HL-60 (cell line): ENCODE measurements around the gene CELA2B.

Experiments
- DNase-seq, 2 experiments: peaks; one replicate each; pipeline ENCODE4 v3.0.0-alpha.2; 2010 to 2020; ENCODE audit warnings: low read depth in 1 of 2, low spot score in 1 of 2
- H3K27ac ChIP-seq: fragments of 250-450 bp; sonication (Bioruptor Pico); replicated peaks from 2 replicates; pipeline ENCODE4 v1.5.1; 2020; ENCODE audit warnings: mild to moderate bottlenecking, moderate library complexity
- H3K27me3 ChIP-seq: fragments of 250-450 bp; sonication (Bioruptor Pico); 2 replicates; pipeline ENCODE4 v1.5.1; 2021; ENCODE audit warnings: mild to moderate bottlenecking, moderate library complexity; ENCODE audit not compliant: insufficient read depth, poor library complexity, severe bottlenecking
- H3K4me3 ChIP-seq: replicated peaks from 2 replicates; pipeline ENCODE4 v1.5.1; 2011; ENCODE audit warnings: mild to moderate bottlenecking, control low read depth, low read length; ENCODE audit not compliant: insufficient read depth
- CTCF ChIP-seq: IDR thresholded peaks from one replicate; pipeline ENCODE4 v1.5.1; 2011; ENCODE audit warnings: low read length, control low read depth, inconsistent platforms; ENCODE audit not compliant: insufficient read depth
- GABPA ChIP-seq: IDR thresholded peaks from 2 replicates; pipeline ENCODE4 v1.6.1; 2012; ENCODE audit warnings: low read depth
- POLR2AphosphoS5 ChIP-seq: IDR thresholded peaks from 2 replicates; pipeline ENCODE4 v1.6.1; 2012; ENCODE audit warnings: low read depth
- REST ChIP-seq: IDR thresholded peaks from 2 replicates; pipeline ENCODE4 v1.6.1; 2012; ENCODE audit warnings: low read depth; ENCODE audit not compliant: insufficient replicate concordance
- SPI1 ChIP-seq: IDR thresholded peaks from 2 replicates; pipeline ENCODE4 v1.6.1; 2012; ENCODE audit warnings: low read depth, mild to moderate bottlenecking, borderline replicate concordance

The CELA2B gene

GRCh38 chr1:15507278-15507677 lies 31.4 kb downstream of the CELA2B start:
- TF ChIP-seq SPI1, result no peak
- no peak for TF ChIP-seq GABPA
- no peak for TF ChIP-seq POLR2AphosphoS5
- TF ChIP-seq REST, result no peak
- no peak for TF ChIP-seq CTCF
- H3K27ac ChIP-seq, result no peak overlapping the region
- no peak overlapping the region for H3K4me3 ChIP-seq
- no peak for DNase-seq
- no peaks in the 10 kb centered on the region for H3K27me3 ChIP-seq

- TF ChIP-seq SPI1 (no peak), CTCF (no peak)
- Histone ChIP-seq H3K27ac (no peak overlapping the region), H3K27me3 (no peaks in the 10 kb centered on the region), H3K4me3 (no peak overlapping the region)
- no peak for DNase-seq
Observed at GRCh38 chr1:15508700-15509487, 33.0 kb downstream of the CELA2B start.

GRCh38 chr1:15509586-15509985 lies 33.7 kb downstream of the CELA2B start:
- Histone ChIP-seq H3K4me3 (no peak overlapping the region), H3K27me3 (no peaks in the 10 kb centered on the region), H3K27ac (no peak overlapping the region)
- no peak for DNase-seq
- no peak for TF ChIP-seq SPI1
- TF ChIP-seq POLR2AphosphoS5, result no peak
- TF ChIP-seq REST, result no peak
- no peak for TF ChIP-seq GABPA
- TF ChIP-seq CTCF, result no peak
